ENCODE measurements around the gene ZFTA. TPM values are rescaled to one million over a fixed set of nuclear protein-coding genes. Genes with fewer than 3 reads are reported as not detected.
"Not testable (repeated sequence)": the region's sequence is repeated elsewhere in the genome, so short reads cannot be mapped to it uniquely, and the experiment has no call there.

The ZFTA gene
- total RNA-seq, 2 donors from 2014 or later, result 13.2 to 23.1 TPM

DNA sequence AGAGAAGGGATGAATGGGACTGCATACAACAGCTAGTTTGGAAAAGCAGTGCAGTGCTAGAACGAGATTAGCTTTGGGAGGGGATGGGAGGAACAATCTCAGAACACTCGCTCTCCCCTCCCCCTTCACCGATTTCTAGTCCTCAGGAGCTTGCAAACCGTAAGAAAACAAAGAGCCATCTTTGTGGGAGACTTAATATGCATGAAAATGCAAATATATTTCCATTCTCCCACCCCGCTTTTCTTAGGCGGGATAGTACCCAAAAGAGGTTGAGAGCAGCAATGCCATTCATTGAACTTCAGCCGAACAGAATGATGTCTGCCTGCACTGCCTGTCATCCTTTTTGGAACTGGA is 45.8 kb upstream of the ZFTA start:
- Histone ChIP-seq H3K4me3 (peak overlapping the region; percentile 62 to 86), H3K4me1 (peaks cover 22% of the 10 kb centered on the region), H3K36me3 (replicated peaks in 1 of 2; ENCODE audit: insufficient read depth in 1 of 2, low read depth in 2 of 2) (no peaks in the 10 kb centered on the region), H3K27ac (peak overlapping the region in 1 of 4 donors; percentile 64), H3K9me3 (no peaks in the 10 kb centered on the region), H3K27me3 (no peaks in the 10 kb centered on the region)
- TF ChIP-seq, protein P1, sequence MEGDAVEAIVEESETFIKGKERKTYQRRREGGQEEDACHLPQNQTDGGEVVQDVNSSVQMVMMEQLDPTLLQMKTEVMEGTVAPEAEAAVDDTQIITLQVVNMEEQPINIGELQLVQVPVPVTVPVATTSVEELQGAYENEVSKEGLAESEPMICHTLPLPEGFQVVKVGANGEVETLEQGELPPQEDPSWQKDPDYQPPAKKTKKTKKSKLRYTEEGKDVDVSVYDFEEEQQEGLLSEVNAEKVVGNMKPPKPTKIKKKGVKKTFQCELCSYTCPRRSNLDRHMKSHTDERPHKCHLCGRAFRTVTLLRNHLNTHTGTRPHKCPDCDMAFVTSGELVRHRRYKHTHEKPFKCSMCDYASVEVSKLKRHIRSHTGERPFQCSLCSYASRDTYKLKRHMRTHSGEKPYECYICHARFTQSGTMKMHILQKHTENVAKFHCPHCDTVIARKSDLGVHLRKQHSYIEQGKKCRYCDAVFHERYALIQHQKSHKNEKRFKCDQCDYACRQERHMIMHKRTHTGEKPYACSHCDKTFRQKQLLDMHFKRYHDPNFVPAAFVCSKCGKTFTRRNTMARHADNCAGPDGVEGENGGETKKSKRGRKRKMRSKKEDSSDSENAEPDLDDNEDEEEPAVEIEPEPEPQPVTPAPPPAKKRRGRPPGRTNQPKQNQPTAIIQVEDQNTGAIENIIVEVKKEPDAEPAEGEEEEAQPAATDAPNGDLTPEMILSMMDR (IDR thresholded peaks at IDR 0.05), result no peak
- TF ChIP-seq POLR2A (IDR thresholded peaks at IDR 0.05), result no peak
- intact Hi-C loops (cut with DNase I), result no loop called here
- WGBS, 2 donors, result 36 to 40% methylated on average over 7 of the region's 7 CpGs
- ATAC-seq, result no peak
- DNase-seq, result no peak

GRCh38 chr11:63813563-63814382 is 45.2 kb upstream of the ZFTA start:
- H3K27ac ChIP-seq, result peak overlapping the region; percentile 4 to 64 (median 60)
- intact Hi-C loops (cut with DNase I), result no loop called here
- no peaks in the 10 kb centered on the region for H3K27me3 ChIP-seq
- peak overlapping the region; percentile 62 to 86 for H3K4me3 ChIP-seq
- TF ChIP-seq, protein P1 (IDR thresholded peaks at IDR 0.05), result no peak
- peak in 1 of 3 donors; percentile 18 for TF ChIP-seq POLR2A (IDR thresholded peaks at IDR 0.05)
- no peaks in the 10 kb centered on the region for H3K9me3 ChIP-seq
- WGBS, 2 donors, result 1% methylated on average over 40 to 73 of the region's 74 CpGs
- ATAC-seq, result peak; percentile 13
- peak; percentile 21 to 46 (median 32) for DNase-seq
- no peaks in the 10 kb centered on the region for H3K36me3 ChIP-seq (replicated peaks in 1 of 2; ENCODE audit: insufficient read depth in 1 of 2, low read depth in 2 of 2)
- peaks cover 22% of the 10 kb centered on the region for H3K4me1 ChIP-seq

- H3K4me1 ChIP-seq, result peaks cover 22% of the 10 kb centered on the region
- DNase-seq (peak; percentile 72 to 83 (median 73)), ATAC-seq (peak; percentile 92)
- TF ChIP-seq, protein P1 (IDR thresholded peaks at IDR 0.05), result no peak
- no peak for TF ChIP-seq POLR2A (IDR thresholded peaks at IDR 0.05)
- 0% methylated on average over 4 to 40 of the region's 65 CpGs for WGBS, 2 donors
- no peaks in the 10 kb centered on the region for H3K36me3 ChIP-seq (replicated peaks in 1 of 2; ENCODE audit: insufficient read depth in 1 of 2, low read depth in 2 of 2)
- peak within 1 kb of the TSS; percentile 62 to 86 for H3K4me3 ChIP-seq
- H3K9me3 ChIP-seq, result no peaks in the 10 kb centered on the region
- H3K27ac ChIP-seq, result peak within 1 kb of the TSS; percentile 4 to 64 (median 60)
- no peaks in the 10 kb centered on the region for H3K27me3 ChIP-seq
- intact Hi-C loops (cut with DNase I), result no loop called here
Observed at GRCh38 chr11:63813035-63813562, 44.5 kb upstream of the ZFTA start, which contains the start of gene SPINDOC. SPINDOC (plus strand) TSS chr11:63813456; CDS start chr11:63813687, 231 bp downstream.

GRCh38 chr11:63811522-63811921 is 42.9 kb upstream of the ZFTA start:
- Histone ChIP-seq H3K27ac (no peak overlapping the region), H3K27me3 (no peaks in the 10 kb centered on the region), H3K36me3 (replicated peaks in 1 of 2; ENCODE audit: insufficient read depth in 1 of 2, low read depth in 2 of 2) (no peaks in the 10 kb centered on the region), H3K4me1 (peaks cover 22% of the 10 kb centered on the region), H3K4me3 (no peak overlapping the region), H3K9me3 (no peaks in the 10 kb centered on the region)
- intact Hi-C loops (cut with DNase I), result no loop called here
- DNase-seq (no peak), ATAC-seq (no peak)
- TF ChIP-seq, protein P1 (IDR thresholded peaks at IDR 0.05), result no peak
- TF ChIP-seq POLR2A (IDR thresholded peaks at IDR 0.05), result no peak
- 73 to 75% methylated on average over 3 of the region's 3 CpGs for WGBS, 2 donors

DNA sequence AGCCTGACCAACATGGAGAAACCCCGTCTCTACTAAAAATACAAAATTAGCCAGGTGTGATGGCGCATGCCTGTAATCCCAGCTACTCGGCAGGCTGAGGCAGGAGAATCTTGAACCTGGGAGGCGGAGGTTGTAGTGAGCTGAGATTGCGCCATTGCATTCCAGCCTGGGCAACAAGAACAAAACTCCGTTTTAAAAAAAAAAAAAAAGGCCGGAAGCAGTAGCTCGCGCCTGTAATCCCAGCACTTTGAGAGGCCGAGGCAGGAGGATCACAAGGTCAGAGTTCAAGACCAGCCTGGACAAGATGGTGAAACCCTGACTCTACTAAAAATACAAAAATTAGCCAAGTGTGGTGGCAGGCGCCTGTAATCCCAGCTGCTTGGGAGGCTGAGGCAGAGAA is 41.8 kb upstream of the ZFTA start:
- DNase-seq; H3K36me3 ChIP-seq (replicated peaks in 1 of 2; ENCODE audit: insufficient read depth in 1 of 2, low read depth in 2 of 2); H3K27me3 ChIP-seq; H3K4me3 ChIP-seq; intact Hi-C loops (cut with DNase I); H3K27ac ChIP-seq; H3K9me3 ChIP-seq; ATAC-seq: not testable (repeated sequence)
- 85 to 88% methylated on average over 11 of the region's 11 CpGs for WGBS, 2 donors
- H3K4me1 ChIP-seq, result peaks cover 20% of the 10 kb centered on the region
